HPDE6-E6E7 (cell line): Measurements from ENCODE around the gene HAO1.
A peak's percentile ranks its signal among the peaks of the same experiment; 100 is the strongest.
"Not testable (repeated sequence)": the region's sequence is repeated elsewhere in the genome, so short reads cannot be mapped to it uniquely, and the experiment has no call there.

Experiments
- DNase-seq: peaks from one replicate; pipeline ENCODE4 v3.0.0; 2011; ENCODE audit warnings: missing footprints; ENCODE audit errors: extremely low spot score

Gene HAO1

GRCh38 chr20:7940341-7940740 is at the start of gene HAO1:
TSS of gene HAO1 (minus strand) at chr20:7940458. CDS start at chr20:7940422, 36 bp downstream.
- no peak for DNase-seq

- DNase-seq, result no peak
These were observed 49.1 kb upstream of the HAO1 start for GRCh38 chr20:7989379-7989778.

GRCh38 chr20:7985916-7986315 is 45.7 kb upstream of the HAO1 start:
- DNase-seq, result no peak

GRCh38 chr20:7984192-7984591 is 43.9 kb upstream of the HAO1 start:
- no peak for DNase-seq

GRCh38 chr20:7981374-7981773 is 41.1 kb upstream of the HAO1 start:
- DNase-seq, result no peak

GRCh38 chr20:7980332-7981046 is 40.2 kb upstream of the HAO1 start:
- DNase-seq, result peak; percentile 47

GRCh38 chr20:7977709-7978108 is 37.5 kb upstream of the HAO1 start:
- no peak for DNase-seq

GRCh38 chr20:7975851-7976414 is 35.7 kb upstream of the HAO1 start:
- no peak for DNase-seq

- no peak for DNase-seq
These were observed 34.7 kb upstream of the HAO1 start for GRCh38 chr20:7974785-7975435.

- DNase-seq, result no peak
These were observed 31.4 kb upstream of the HAO1 start for GRCh38 chr20:7971536-7972280.

- no peak for DNase-seq
These were observed 27.1 kb upstream of the HAO1 start for GRCh38 chr20:7967199-7967844.

GRCh38 chr20:7966176-7966575 is 25.9 kb upstream of the HAO1 start:
- no peak for DNase-seq

GRCh38 chr20:7959484-7959883 is 19.2 kb upstream of the HAO1 start:
- no peak for DNase-seq

- not testable (repeated sequence) for DNase-seq
These were observed 16.3 kb upstream of the HAO1 start for GRCh38 chr20:7956561-7956960.

GRCh38 chr20:7950387-7950786 is 10.1 kb upstream of the HAO1 start:
- DNase-seq, result no peak

- DNase-seq, result no peak
These were observed 3.6 kb upstream of the HAO1 start for GRCh38 chr20:7943891-7944290.

- no peak for DNase-seq
These were observed 595 bp downstream of the HAO1 start for GRCh38 chr20:7939663-7940062.

GRCh38 chr20:7938058-7938457 is 2.2 kb downstream of the HAO1 start:
- no peak for DNase-seq

GRCh38 chr20:7937328-7937727 is 2.9 kb downstream of the HAO1 start:
- no peak for DNase-seq

- no peak for DNase-seq
These were observed 5.2 kb downstream of the HAO1 start for GRCh38 chr20:7935027-7935551.

GRCh38 chr20:7933346-7933745 is 6.9 kb downstream of the HAO1 start:
- DNase-seq, result no peak

GRCh38 chr20:7930343-7930742 is 9.9 kb downstream of the HAO1 start:
- DNase-seq, result no peak
